A172 (cell line): ENCODE data around the gene CMTM5. TPM values are rescaled to one million over a fixed set of nuclear protein-coding genes. Genes with fewer than 3 reads are reported as not detected.

Experiments used
- DNase-seq: peaks from one replicate; pipeline ENCODE4 v3.0.0-alpha.2; 2015; ENCODE audit warnings: low spot score
- total RNA-seq: library from RNA; depleted of rRNA; stranded (reverse); fragments of >200 nt; shearing (Covaris generic); gene quantifications from 2 replicates; pipeline ENCODE4 v1.2.3, GENCODE V29; 2014

CMTM5 gene
- total RNA-seq, 1 experiment from 2014 or later = not detected

- no peak for DNase-seq
These were observed 18.8 kb upstream of the CMTM5 start for GRCh38 chr14:23358042-23358441.

GRCh38 chr14:23358553-23359166 lies 18.2 kb upstream of the CMTM5 start:
- DNase-seq = no peak

- DNase-seq = no peak
These were observed 17.6 kb upstream of the CMTM5 start for GRCh38 chr14:23359167-23359626.

- DNase-seq = no peak
These were observed 17.0 kb upstream of the CMTM5 start for GRCh38 chr14:23359722-23360447.

GRCh38 chr14:23360496-23360895 lies 16.4 kb upstream of the CMTM5 start:
- DNase-seq = no peak

GRCh38 chr14:23361320-23361719 lies 15.5 kb upstream of the CMTM5 start:
- DNase-seq = no peak

- no peak for DNase-seq
These were observed 15.1 kb upstream of the CMTM5 start for GRCh38 chr14:23361763-23362162.

GRCh38 chr14:23362200-23362599 lies 14.6 kb upstream of the CMTM5 start:
- DNase-seq = no peak

GRCh38 chr14:23364164-23365035 lies 12.4 kb upstream of the CMTM5 start:
- no peak for DNase-seq

GRCh38 chr14:23365036-23365731 lies 11.7 kb upstream of the CMTM5 start, which contains the start of gene EFS:
EFS (minus strand) TSS chr14:23365172; CDS start chr14:23365025, 147 bp downstream.
- no peak for DNase-seq

GRCh38 chr14:23365732-23366425 lies 11.0 kb upstream of the CMTM5 start:
- DNase-seq = no peak

GRCh38 chr14:23366426-23366921 lies 10.4 kb upstream of the CMTM5 start:
- no peak for DNase-seq

GRCh38 chr14:23370221-23370620 lies 6.6 kb upstream of the CMTM5 start:
- DNase-seq = no peak

GRCh38 chr14:23371865-23372264 lies 5.0 kb upstream of the CMTM5 start:
- DNase-seq = no peak

GRCh38 chr14:23372509-23372908 lies 4.3 kb upstream of the CMTM5 start, which contains the start of gene IL25:
IL25 (plus strand) TSS chr14:23372809.
- no peak for DNase-seq

- no peak for DNase-seq
These were observed 3.8 kb upstream of the CMTM5 start for GRCh38 chr14:23373041-23373440.

- no peak for DNase-seq
These were observed 1.2 kb upstream of the CMTM5 start for GRCh38 chr14:23375527-23376251.

- DNase-seq = no peak
These were observed 328 bp downstream of the CMTM5 start for GRCh38 chr14:23377198-23377550.

GRCh38 chr14:23377573-23378563 lies 1.0 kb downstream of the CMTM5 start:
- no peak for DNase-seq
